Activated naive CD8-positive, alpha-beta T cell treated with anti-CD3 and anti-CD28 coated beads, Interleukin-2, amount 50 U/mL, for 16 hours (primary cell): ENCODE data around the gene OR5K1.
A peak's percentile ranks its signal among the peaks of the same experiment; 100 is the strongest.

ENCODE experiments used
- DNase-seq: peaks from one replicate; pipeline ENCODE4 v3.0.0-alpha.2; 2020; ENCODE audit warnings: low read depth, low spot score

Gene OR5K1

GRCh38 chr3:98514948-98515347 is 51.9 kb downstream of the OR5K1 start:
- no peak for DNase-seq

- no peak for DNase-seq
These were observed 55.8 kb downstream of the OR5K1 start for GRCh38 chr3:98518816-98519215.

GRCh38 chr3:98519351-98519750 is 56.4 kb downstream of the OR5K1 start:
- no peak for DNase-seq

- peak; percentile 21 for DNase-seq
These were observed 59.0 kb downstream of the OR5K1 start for GRCh38 chr3:98521897-98522543.
